Erythroblast (primary cell): ENCODE measurements around the gene CAPS.

ENCODE experiments used
- GATA1 ChIP-seq: IDR thresholded peaks from 2 replicates; pipeline ENCODE4 v1.6.1; 2011; ENCODE audit warnings: low read depth, mild to moderate bottlenecking, control low read depth, low read length, moderate library complexity
- POLR2A ChIP-seq: IDR thresholded peaks from 2 replicates; pipeline ENCODE4 v1.6.1; 2011; ENCODE audit warnings: mild to moderate bottlenecking, low read length

DNA sequence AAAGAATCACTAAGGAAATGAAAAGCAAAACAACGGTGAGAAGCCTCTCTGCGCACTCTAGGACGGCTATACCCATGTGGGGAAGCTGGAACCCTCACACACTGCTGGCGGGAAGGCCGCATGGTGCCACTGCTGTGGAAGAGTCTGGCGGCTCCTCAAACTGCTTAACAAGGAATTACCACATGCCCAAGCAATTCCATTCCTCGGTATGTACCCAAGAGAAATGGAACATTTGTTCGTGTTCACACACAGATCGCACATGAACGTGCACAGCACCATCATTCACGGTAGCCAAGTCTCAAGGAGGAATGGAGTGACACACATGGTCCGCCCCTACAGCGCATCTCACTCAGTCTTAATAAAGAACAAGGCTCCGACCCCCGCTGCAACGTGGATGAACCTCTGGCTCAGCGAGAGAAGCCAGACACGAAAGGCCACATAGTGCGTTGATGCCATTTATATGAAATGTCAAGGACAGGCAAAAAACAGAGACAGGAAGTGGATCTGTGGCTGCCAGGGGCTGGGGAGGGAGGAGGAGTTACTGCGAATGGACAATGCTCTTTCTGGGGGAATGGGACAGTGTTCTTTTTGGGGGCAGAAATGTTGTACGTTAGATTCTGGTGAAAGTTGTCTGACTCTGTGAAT, 7.6 kb downstream of the CAPS start:
- TF ChIP-seq POLR2A (no peak), GATA1 (no peak)
